DMS79 (cell line): Measurements from ENCODE around the gene OTOGL.
"Not testable (repeated sequence)": the region's sequence is repeated elsewhere in the genome, so short reads cannot be mapped to it uniquely, and the experiment has no call there.

Experiments used
- DNase-seq: peaks from one replicate; lab custom pipeline; 2025; lab: John Stamatoyannopoulos, UW

The OTOGL gene

GRCh38 chr12:80273144-80273543, 173.8 kb downstream of the OTOGL start:
- no peak for DNase-seq

DNA sequence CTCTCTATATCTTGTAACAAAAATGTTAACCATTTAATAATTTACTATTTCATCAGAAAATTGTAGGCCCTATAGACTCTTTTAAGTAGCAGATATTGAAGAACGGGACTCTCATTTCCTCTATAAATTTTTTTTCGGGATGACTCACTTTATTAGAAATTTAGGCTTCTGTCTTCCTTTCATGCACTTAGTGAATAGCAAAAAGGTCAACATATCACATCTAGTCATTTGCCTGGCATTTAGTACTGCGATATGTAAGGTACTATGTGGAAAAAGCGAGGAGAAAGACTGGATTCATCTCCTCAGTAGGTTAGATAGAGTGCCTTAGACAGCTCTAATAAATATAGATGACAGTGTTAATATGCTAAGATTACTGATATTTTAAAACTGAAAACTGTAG, 178.4 kb downstream of the OTOGL start:
- no peak for DNase-seq

DNA sequence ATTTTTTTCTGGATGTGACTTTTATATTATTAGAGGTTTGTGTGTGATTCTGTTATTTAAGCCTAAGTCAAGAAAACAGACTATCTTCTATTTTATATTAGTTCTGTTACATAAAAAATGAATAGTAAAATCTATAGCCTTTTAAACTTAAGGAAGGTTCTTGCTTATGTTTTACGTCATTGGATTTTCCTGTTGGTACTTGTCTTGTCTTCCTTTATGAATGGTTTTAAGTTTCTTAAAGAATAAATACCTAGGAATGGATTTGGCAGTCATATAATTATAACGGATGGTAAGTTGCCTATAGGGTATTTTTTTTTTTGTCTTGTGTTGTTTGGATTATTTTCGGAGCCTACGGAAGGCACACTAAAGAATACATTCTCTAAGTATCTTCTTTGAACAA, 182.9 kb downstream of the OTOGL start:
- DNase-seq = no peak

DNA sequence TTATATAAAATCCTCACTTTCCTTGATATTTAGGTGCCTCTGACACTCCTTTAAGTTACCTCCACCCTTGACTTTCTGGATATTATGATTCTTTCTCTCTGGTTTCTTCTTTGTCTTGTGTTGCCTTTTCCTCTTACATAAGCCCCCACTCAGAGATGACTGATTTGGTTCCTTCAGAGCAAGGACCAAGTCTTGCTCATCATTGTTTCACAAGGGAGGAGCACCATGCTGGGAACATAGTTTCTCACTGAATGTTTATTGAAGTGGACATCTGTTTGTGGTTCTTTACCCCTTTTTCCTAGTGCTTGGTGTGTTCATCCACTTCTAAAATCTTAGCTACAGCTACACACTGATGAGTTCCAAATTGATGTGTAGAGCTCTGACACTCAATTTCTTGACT, 183.4 kb downstream of the OTOGL start:
- DNase-seq = no peak

DNA sequence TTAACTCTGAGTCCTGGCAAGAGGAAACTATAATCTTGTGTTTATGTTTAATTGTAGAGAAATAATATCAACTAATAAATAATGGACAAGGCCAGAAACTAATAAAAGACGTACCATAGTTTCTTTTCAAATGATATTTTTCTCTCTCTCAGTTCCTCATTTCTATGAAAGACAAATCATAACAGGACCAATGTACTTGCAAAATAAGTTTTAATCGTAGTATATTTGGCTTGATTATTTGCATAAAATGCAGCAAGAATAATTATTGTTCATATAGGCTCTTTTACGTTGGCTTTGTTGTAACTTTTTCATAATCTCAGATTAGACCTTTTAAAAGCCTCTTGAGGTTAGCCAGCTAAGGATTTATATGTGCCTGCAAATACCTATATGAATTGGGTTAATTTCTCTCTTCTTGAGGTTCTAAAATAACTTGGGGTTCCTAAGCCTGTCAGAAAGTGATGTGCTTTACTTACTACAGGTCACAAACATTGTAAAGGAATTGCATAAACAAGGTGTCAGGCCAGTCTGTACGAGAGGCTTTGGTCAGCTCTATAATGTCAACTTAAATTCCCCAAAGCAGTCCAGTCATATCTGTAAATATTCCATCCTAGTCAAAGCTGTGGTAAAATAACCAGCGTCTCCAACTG, 191.9 kb downstream of the OTOGL start:
- DNase-seq = no peak

DNA sequence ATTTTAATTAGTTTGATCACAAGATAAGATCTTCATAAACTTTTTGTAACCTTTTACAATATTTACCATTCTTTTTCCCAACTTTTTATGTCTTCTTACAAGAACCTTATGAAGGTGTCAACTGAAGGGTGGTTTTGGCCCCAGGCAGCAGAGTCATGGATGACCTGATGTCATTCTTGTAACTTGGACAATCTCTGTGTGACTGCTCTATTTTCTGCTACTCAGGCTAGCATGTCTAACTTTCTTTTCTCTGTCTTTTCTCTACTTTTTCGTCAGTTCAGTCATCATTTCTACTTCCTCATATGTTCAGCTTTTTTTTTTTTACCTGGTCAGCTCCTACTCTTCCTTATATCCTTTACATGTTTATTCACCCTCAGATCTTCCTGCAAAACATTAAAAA, 194.0 kb downstream of the OTOGL start:
- no peak for DNase-seq

DNA sequence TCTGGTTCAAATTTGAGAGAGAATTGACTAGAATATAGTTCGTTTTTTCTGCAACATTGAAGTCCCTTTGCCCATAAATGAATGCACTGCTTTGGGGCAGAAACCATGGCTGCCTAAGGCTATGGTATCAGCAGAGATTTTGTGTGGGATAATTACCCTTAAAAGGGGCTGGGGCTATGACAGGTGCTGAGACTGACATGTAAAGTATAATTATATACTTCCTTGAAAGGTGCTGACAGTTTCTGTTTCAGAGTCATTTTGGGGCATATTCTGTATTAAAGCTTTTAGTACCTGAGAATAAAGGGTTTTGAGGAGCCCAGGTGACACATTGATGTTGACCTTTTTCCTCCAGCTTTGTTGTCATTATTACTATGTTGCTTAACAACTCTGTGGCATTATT, 194.4 kb downstream of the OTOGL start:
- DNase-seq = no peak

- DNase-seq = no peak
Observed at GRCh38 chr12:80299219-80299618, 199.9 kb downstream of the OTOGL start.

DNA sequence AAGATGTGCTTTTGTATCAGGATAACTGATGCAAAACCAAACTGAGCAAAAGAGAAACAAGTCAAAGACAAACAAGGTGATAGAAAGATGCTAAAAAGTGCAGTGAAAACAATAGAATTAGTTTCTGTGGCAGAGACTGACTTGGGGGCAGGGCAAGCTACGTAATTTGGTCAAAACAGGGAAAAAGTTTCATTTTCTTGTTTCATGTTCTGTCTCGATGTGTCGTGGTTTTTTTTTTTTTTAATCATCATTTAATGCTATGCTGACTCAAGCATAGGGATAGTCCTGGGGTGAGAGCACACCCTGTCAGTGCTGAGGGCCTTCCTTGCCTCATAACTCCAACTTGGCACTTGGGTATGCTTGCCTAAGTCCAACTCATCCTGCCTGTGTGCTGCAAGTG, 200.6 kb downstream of the OTOGL start:
- DNase-seq = no peak

- DNase-seq = not testable (repeated sequence)
Observed at GRCh38 chr12:80307436-80307835, 208.1 kb downstream of the OTOGL start.

- no peak for DNase-seq
Observed at GRCh38 chr12:80313209-80313608, 213.9 kb downstream of the OTOGL start.

DNA sequence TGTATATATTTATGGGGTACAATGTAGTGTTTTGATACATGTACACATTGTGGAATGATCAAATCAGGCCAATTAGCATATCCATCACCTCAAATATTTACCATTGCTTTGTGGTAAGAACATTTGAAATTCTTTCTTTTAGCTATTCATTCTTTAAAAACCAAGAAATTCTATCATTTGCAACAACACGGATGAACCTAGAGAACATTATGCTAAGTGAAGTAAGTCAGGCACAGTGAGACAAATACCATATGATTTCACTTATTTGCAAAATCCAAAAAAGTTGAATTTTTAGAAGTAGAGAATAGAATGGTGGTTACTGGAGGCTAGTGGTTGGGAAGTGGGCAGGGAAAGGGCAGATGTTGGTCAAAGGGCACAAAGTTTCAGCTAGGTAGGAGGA, 215.4 kb downstream of the OTOGL start:
- DNase-seq = no peak

- no peak for DNase-seq
Observed at GRCh38 chr12:80316222-80316621, 216.9 kb downstream of the OTOGL start.

DNA sequence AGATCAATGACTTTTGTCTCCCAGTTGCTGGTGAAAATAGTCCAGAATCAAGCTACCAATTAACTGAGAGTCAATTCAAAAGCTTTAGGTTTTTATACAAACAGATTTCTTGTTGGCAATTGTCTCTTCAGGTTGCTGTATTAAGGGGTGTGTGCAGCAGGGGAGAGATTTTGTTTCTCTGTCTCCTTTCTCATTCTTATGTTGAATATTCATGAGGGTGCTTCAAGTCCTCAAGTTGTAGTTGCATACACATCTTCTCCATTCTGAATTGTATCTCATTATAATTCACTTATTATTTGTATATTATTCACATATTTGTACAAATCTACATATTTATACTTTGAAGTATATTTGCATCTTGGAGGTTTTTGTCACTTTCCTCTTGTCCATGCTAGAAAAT, 218.0 kb downstream of the OTOGL start:
- no peak for DNase-seq

DNA sequence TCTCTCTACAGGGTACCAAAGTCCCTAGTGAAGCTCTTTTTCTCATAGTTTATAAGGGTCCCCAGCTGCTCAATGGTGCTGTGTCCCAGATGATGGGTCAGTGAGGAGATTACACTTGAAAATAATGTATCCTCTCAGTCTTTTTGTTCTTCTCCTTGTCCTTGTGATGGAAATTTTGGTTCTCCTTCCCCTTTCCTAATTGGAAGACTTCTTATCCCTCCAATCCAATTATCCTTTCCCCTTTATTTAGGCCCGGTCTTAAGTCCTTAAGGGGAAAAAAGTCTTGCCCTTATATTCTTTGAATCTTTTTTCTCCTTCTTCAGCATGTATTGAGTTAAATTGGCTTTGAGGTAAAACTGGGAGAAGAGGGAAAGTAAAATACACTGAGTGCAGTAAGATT, 218.6 kb downstream of the OTOGL start:
- no peak for DNase-seq

DNA sequence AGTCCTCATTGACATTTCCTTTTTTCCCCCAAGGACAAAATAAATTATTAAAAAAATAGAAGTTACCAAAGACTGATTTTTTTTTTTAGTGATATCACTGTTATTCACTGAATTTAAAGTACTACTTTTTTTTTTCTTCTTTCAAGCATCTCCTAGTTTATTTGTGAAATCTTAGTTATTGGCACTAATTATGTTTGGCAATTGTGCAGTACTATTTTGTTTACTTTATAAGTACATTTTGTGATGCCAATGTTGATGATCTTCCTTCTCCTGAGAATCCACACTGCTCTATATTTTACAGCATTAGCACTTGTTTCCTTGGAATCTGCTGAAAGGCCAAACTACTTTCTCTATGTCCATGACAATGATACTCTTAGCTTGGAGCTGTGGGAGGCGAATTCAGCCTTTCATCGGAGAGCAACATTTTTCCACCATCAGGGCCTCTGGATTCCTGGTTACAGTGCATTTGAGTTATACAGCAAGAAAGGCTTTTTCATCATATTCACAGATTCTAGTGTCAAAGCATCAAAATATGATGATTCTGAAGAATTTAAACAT, 220.9 kb downstream of the OTOGL start:
- no peak for DNase-seq

DNA sequence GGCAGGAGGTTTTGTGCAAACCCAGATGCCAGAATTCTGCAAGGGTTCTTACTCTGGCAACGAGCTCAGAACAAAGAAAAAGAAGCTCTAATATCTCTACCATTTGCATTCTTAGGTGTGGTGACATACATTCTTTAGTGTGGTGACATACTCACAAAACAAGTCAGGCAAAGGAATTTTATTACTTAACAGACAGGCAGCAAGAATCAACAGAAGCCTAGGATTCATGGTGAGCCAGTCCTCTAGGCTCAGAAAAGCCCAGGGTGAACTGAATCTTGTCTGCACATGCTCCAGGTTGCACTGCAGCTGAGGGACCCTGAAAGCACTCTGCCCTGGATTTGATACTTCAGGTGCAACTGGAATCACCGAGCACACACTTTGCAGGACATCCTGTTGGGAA, 222.3 kb downstream of the OTOGL start:
- DNase-seq = no peak

DNA sequence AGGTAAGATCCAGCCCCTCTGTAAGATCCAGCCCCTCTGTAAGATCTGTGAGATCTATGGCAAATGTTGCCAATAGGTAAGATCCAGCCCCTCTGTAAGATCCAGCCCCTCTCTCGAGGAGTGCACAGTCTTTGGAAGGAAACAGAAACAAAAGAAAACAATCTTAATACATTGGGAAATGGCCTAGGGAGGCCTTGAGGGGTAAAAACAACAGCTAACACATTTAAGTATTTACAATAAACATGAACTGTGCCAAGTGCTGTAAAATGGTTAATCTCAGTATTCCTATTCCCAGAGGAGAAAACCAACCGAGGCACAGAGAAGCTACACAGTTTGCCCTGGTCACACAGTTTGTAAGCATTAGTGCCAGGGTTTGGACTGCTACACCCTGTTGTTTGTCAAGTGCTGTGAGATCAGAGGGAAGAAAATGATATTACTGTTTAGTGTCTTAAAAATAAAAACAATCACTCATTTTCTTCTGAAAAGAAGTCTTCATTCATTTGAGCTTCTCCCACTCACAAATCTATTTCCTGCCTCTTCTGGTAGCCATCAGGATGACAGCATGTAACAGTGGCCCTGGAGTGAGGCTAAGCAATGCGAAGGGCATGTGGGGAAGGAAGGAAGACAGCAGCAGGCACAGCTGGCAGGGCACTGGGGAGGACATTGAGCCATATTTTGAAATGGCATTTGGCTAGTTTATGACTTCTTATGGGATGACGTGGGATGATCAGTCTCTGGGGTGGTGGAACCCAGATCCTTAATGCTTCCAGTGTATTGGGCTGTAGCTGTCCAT, 226.0 kb downstream of the OTOGL start:
- no peak for DNase-seq

DNA sequence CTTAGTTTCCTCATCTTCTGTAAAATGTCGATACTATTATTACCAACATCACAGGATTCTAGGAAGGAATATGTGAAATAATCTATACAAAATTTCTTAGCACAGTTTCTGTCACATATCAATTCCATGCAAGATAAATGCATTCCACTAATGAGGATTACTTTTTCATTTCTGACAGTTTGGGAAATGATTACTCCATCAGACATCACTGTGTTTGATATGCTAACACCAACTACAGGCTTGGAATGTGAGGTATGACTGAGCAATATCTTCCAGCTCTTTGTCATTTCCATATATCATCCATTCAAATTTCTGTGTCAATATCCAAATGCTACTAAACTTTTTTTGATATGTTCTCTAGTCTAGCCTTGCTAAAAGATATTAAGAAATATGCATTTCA, 233.5 kb downstream of the OTOGL start:
- DNase-seq = no peak

DNA sequence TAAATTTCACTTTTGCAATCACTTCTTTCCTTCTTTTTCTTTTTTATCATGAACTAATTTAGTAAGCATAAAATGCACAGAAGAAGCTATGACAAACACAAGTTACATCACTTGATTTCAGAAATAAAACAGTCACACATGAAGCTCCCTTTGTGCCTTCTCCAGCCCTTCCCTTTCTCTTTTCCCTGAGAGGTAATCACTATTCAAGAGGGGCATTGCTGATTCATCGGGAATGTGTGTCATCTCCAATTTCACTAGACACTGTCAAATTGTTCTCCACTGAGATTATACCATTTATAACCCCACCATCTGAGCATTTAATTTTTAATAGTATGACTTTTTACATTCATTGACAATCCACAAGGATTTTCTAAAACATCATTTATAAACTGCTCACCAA, 253.1 kb downstream of the OTOGL start:
- no peak for DNase-seq

GRCh38 chr12:80353254-80353653, 253.9 kb downstream of the OTOGL start:
- DNase-seq = no peak

- DNase-seq = no peak
Observed at GRCh38 chr12:80356097-80356496, 256.8 kb downstream of the OTOGL start.

DNA sequence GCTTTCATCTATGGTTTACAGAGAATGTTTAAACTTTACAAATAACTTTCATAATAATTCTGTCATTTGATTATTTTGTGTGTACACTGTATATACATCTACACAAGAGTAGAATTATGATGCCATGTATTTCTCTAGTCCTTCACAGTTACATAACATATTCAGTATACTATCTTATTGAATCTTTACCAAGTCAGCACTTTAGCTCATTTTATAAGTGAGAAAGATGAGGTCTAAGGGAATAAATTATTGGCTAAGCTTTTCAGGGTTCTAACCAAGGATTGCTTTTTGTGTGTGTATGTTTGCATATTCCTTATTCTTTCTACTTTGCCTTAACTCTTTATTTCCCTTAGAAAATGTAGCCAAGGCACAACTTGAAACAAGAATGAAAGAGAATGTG, 260.4 kb downstream of the OTOGL start:
- DNase-seq = no peak

GRCh38 chr12:80364056-80364455, 264.7 kb downstream of the OTOGL start:
- no peak for DNase-seq
